ENCODE measurements around the gene SLC29A3. TPM values are rescaled to one million over a fixed set of nuclear protein-coding genes. Genes with fewer than 3 reads are reported as not detected.
A peak's percentile ranks its signal among the peaks of the same experiment; 100 is the strongest.
"Not testable (repeated sequence)": the region's sequence is repeated elsewhere in the genome, so short reads cannot be mapped to it uniquely, and the experiment has no call there.

Gene SLC29A3
- total RNA-seq, 2 donors from 2014 or later, result 3.5 to 6.2 TPM

GRCh38 chr10:71351628-71352319 is 32.7 kb downstream of the SLC29A3 start:
- no peak for DNase-seq (ENCODE audit: low spot score)
- intact Hi-C loops (cut with DNase I), result no loop called here

GRCh38 chr10:71353639-71354038 is 34.6 kb downstream of the SLC29A3 start:
- DNase-seq (ENCODE audit: low spot score), result no peak
- intact Hi-C loops (cut with DNase I), result no loop called here

- DNase-seq (ENCODE audit: low spot score), result no peak
- intact Hi-C loops (cut with DNase I), result no loop called here
Observed at GRCh38 chr10:71354776-71355175, 35.7 kb downstream of the SLC29A3 start.

- intact Hi-C loops (cut with DNase I), result no loop called here
- no peak for DNase-seq (ENCODE audit: low spot score)
Observed at GRCh38 chr10:71355886-71356285, 36.8 kb downstream of the SLC29A3 start.

GRCh38 chr10:71357792-71358265 is 38.8 kb downstream of the SLC29A3 start:
- no peak for DNase-seq (ENCODE audit: low spot score)
- intact Hi-C loops (cut with DNase I), result loop anchor here in 1 of 2 donors (2.0 kb wide), 1 partner anchor 57 kb away; no protein-coding TSS in a partner anchor

- intact Hi-C loops (cut with DNase I), result loop anchor here in 1 of 2 donors (2.0 kb wide), 1 partner anchor 57 kb away; no protein-coding TSS in a partner anchor
- DNase-seq (ENCODE audit: low spot score), result no peak
Observed at GRCh38 chr10:71358277-71358676, 39.2 kb downstream of the SLC29A3 start.

- intact Hi-C loops (cut with DNase I), result loop anchor here in 1 of 2 donors (2.0 kb wide), 1 partner anchor 56 kb away; no protein-coding TSS in a partner anchor
- not testable (repeated sequence) for DNase-seq (ENCODE audit: low spot score)
Observed at GRCh38 chr10:71358906-71359305, 39.8 kb downstream of the SLC29A3 start.

GRCh38 chr10:71359364-71360046 is 40.4 kb downstream of the SLC29A3 start:
- DNase-seq (ENCODE audit: low spot score), result no peak
- intact Hi-C loops (cut with DNase I), result loop anchor here in 1 of 2 donors (2.0 kb wide), 1 partner anchor 55 kb away; no protein-coding TSS in a partner anchor

- no peak for DNase-seq (ENCODE audit: low spot score)
- intact Hi-C loops (cut with DNase I), result no loop called here
Observed at GRCh38 chr10:71360735-71361134, 41.7 kb downstream of the SLC29A3 start.

GRCh38 chr10:71361581-71361980 is 42.5 kb downstream of the SLC29A3 start:
- no peak for DNase-seq (ENCODE audit: low spot score)
- intact Hi-C loops (cut with DNase I), result no loop called here

- DNase-seq (ENCODE audit: low spot score), result no peak
- intact Hi-C loops (cut with DNase I), result no loop called here
Observed at GRCh38 chr10:71362141-71362540, 43.1 kb downstream of the SLC29A3 start.

- intact Hi-C loops (cut with DNase I), result no loop called here
- peak; percentile 12 for DNase-seq (ENCODE audit: low spot score)
Observed at GRCh38 chr10:71363936-71364335, 44.9 kb downstream of the SLC29A3 start.

- intact Hi-C loops (cut with DNase I), result no loop called here
- DNase-seq (ENCODE audit: low spot score), result peak; percentile 73
Observed at GRCh38 chr10:71365366-71365765, 46.3 kb downstream of the SLC29A3 start.

- intact Hi-C loops (cut with DNase I), result no loop called here
- DNase-seq (ENCODE audit: low spot score), result peak; percentile 22
Observed at GRCh38 chr10:71366690-71367089, 47.6 kb downstream of the SLC29A3 start.

GRCh38 chr10:71367271-71367670 is 48.2 kb downstream of the SLC29A3 start:
- intact Hi-C loops (cut with DNase I), result no loop called here
- peak; percentile 70 for DNase-seq (ENCODE audit: low spot score)

- intact Hi-C loops (cut with DNase I), result no loop called here
- DNase-seq (ENCODE audit: low spot score), result peak; percentile 34
Observed at GRCh38 chr10:71368176-71368575, 49.1 kb downstream of the SLC29A3 start.

- intact Hi-C loops (cut with DNase I), result no loop called here
- DNase-seq (ENCODE audit: low spot score), result peak; percentile 2
Observed at GRCh38 chr10:71368643-71369042, 49.6 kb downstream of the SLC29A3 start.

- intact Hi-C loops (cut with DNase I), result no loop called here
- DNase-seq (ENCODE audit: low spot score), result peak; percentile 40
Observed at GRCh38 chr10:71369602-71370001, 50.5 kb downstream of the SLC29A3 start.

- DNase-seq (ENCODE audit: low spot score), result no peak
- intact Hi-C loops (cut with DNase I), result no loop called here
Observed at GRCh38 chr10:71370031-71370430, 51.0 kb downstream of the SLC29A3 start.

GRCh38 chr10:71371750-71372166 is 52.7 kb downstream of the SLC29A3 start:
- DNase-seq (ENCODE audit: low spot score), result peak; percentile 11
- intact Hi-C loops (cut with DNase I), result no loop called here

Measured in posterior vena cava (tissue), 2 donors.